ENCODE data around the gene MARK4.
A peak's percentile ranks its signal among the peaks of the same experiment; 100 is the strongest.
"Not testable (repeated sequence)": the region's sequence is repeated elsewhere in the genome, so short reads cannot be mapped to it uniquely, and the experiment has no call there.

Gene MARK4

DNA sequence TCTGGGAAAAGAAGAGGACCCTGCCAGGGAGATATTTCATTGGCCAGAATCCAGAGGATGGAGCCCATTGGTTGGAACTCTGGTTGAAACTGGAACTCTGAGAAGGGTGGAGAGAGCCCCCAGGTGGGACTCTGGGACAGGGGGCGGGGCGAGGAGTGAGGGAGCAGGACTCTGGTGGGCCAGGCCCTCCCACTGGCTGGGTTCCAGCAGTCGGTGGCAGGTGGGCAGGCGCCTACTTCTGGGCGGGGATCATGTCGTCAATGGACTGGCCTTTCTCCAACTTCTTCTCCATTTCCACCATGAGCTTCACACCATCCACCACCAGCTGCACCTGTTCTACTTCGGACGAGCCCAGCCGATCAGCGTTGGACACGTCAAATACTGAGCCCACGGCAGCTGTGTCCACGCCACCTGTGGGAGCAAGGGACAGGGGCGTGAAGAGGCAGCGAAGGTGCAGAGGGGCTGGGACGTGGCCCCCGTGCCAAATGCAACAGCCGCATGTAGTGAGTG is 55.5 kb downstream of the MARK4 start:
- DNase-seq: no peak

DNA sequence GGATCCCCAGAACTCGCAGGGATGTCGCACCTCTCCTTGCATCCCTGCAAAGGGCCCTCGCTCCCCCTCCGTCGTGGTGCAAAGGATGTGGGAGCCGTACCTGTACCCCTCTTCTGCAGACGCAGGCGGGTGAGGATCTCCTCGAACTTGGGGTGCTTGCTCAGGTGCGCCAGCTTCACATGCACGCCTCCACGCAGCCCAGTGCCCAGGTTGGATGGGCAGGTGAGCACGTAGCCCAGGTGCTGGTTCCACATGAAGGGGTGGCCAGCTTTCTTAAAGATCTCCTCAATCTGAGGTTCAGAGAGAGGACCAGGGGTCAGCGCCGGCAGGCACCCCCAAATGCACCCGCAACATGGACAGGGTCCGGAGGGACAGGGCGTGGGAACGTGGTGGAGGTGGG is 56.3 kb downstream of the MARK4 start:
- no peak for DNase-seq

DNA sequence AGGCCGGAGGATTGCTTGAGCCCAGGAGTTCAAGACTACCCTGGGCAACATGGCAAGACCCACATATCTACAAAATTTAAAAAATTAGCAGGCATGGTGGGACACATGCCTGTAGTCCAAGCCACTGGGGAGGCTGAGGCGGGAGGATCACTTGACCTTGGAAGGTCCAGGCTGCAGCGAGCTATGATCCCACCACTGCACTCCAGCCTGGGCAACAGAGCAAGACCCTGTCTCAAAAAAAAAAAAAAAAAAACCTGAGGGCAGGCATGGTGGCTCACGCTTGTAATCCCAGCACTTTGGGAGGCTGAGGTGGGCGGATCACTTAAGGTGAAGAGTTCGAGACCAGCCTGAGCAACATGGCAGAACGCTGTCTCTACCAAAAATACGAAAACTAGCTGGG is 58.3 kb downstream of the MARK4 start:
- not testable (repeated sequence) for DNase-seq

DNA sequence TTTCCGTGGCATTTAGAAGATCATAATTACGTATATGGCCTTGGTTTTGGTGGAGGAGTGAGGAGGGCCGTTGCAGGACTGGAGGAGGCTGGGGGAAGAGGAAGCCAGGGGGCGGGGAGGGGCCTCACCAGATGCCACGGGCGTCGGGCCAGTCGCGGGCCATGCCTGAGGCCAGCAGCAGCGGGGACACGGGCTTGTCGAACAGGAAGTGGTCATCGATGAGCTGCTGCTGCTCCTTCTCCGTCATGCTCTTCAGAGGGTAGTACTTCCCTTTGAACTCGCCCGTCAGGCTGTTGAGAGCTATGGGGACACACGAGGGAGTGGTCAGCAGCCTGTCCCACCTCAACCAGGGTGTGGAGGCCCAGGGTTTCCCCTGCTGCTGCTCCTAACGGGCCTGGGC is 60.5 kb downstream of the MARK4 start:
- DNase-seq: no peak

DNA sequence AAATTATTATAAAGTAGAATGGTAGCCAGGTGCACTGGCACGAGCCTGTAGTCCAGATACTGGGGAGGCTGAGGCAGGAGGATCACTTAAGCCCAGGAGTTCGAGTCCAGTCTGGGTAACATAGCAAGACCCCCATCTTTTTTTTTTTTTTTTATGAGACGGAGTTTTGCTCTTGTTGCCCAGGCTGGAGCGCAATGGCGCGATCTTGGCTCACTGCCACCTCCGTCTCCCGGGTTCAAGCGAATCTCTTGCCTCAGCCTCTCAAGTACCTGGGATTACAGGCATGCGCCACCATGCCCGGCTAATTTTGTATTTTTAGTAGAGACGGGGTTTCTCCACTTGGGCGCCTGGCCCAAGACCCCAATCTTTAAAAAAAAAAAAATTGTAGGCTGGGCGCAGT is 61.2 kb downstream of the MARK4 start:
- not testable (repeated sequence) for DNase-seq

DNA sequence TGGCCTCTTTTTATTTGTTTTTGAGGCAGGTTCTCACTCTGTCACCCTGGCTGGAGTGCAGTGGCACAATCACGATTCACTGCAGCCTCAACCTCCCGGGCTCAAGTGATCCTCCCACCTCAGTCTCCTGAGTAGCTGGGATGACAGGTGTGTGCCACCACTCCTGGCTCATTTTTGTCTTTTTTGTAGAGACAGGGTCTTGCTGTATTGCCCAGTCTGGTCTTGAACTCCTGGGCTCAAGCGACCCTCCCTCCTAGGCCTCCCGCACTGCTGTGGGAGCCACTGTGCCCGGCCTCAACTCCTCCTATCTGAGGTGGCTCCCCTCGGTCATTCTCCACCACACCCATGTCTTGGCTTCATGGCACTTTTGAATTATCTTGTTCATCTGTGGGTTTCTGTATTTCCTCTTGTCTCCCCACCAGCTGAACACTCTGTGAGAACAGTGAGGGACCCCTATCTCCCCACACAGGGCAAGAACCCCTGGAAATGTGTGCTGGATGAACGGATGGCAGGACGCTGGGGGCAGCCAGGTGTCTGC is 63.7 kb downstream of the MARK4 start:
- DNase-seq: no peak

DNA sequence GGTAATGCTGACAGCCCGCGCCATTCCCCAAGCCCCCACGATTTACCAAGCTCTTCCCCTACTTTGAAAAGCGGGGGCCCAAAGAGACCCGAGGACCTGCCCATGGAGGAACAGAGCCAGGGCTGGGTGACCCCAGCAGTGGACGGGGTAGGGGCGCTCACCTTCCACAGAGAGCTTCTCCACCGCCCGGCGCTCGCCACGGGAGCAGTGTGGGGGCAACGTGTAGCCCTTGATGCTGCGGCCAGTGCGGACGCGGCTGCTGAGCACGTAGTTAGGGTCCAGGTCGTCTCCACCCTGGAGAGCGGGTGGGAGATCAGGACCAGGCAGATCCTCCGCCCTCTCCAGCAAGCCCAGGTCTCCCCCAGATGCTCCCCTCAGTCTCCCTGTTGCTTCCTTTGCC is 64.2 kb downstream of the MARK4 start:
- DNase-seq: no peak

DNA sequence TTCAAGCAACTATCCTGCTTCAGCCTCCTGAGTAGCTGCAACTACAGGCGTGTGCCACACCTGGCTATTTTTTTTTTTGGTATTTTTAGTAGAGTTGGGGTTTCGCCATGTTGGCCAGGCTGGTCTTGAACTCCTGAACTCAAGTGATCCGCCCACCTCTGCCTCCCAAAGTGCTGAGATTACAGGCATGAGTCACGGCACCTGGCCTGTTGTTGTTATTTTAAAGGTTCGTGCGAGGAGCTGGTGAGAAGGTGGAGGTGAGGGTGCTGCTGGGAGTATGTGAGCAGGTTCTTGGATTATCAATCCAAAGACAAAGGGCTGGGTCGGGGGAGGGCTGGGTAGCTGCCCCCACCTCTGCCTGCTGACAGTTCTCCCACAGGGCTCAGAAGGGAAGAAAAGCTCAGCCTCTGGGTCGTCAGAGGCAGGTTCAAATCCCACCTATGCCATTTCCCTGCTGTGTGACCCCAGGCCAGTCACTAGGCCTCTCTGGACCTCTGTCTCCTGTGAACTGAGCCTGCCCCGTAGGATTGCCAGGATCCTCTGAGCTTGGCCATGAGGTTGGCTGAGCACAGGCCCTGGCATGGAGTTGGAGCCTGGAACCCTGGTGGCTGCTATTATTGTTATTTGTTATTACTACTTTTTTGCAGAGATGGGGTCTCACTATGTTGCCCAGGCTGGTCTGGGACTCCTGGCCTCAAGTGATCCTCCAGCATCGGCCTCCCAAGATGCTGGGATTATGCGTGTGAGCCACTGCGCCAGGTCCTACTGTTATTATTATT is 70.1 kb downstream of the MARK4 start:
- DNase-seq: no peak

DNA sequence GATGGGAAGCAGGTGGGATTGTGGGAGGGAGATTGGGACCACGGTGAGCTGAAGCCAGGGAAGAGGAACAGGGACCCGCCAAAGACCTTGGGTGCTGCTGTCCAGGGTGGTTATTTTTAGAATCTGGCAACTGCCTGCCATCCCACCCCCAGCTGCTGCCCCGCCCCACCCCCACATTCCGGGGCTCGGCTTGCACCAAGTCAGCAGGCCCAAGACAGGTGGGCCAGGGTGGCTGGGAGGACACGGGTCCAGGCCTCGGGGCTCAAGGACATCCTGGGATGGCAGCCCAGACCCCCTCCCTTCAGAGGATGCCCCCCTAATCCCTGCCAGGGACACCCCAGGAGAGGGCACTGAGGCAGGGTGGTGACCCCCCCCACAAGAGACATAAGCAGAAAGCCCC is 70.8 kb downstream of the MARK4 start:
- no peak for DNase-seq

DNA sequence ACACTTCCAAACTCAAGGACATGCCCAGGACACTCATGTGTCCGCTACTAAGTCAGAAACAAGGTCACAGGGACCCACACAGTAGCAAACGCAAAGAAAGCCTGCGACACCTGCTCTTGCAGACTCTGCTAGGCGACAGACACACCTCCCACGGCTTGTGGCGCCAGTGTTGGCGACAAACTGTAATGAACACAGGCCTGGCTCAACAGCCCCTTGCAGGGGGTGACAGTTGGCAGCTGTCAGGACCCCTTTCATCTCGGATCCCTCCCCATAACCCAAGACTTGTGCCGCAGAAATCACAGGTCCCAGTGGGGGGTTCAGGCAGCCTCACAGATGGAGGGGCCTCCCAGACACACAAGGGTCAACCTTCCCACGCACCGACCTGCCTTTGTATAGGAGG is 71.2 kb downstream of the MARK4 start:
- no peak for DNase-seq

DNA sequence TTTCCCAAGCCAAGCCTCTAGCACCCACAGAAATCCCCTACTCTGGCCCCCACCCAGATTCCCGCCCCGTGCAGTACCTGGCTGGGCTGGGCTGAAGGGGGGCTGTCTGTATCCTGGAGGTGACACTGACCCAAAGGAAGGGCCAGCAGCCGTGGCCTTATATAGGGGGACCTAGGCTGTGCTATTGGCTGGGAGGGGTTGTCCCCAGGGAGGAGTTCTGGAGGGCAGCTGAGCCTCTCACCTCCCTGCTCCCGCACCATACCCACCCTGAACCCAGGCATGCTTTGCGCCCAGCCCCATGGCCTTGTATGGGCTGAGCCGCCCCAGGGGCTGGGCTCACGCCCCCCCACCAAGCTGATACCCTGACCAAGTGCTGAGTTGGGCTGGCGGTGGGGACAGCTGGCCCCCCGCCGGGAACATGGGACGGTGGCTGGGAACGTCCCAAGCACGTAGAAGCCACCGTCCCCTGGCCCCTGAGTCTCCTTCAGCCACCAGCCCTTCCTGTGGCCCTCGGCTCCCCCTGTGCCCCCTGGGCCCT is 71.7 kb downstream of the MARK4 start, which contains the start of gene CKM:
TSS of gene CKM (minus strand) at position 132 of the 538 bp plus-strand sequence. CDS start 3,162 bp downstream, outside the sequence.
- DNase-seq: no peak

DNA sequence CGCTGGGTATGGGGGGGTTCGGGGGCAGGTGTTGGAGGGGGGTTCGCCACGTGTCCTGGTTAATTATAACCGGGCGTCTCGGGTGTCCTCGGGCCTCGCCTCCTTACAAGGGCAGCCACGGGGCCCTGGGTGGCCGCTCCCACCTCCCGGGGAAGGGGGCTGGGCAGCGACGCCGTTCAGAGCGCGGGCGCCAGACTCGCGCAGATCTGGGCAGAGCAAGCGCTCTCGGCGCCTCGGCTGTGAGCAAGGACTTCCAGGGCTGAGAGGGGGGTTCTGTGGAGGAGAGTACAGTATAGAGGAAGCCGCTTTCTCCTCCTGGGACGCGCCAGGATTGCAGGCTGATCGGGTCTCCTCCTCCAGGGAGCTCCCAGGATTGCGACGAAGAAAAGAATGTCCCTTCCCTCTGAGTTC is 72.6 kb downstream of the MARK4 start:
- no peak for DNase-seq

DNA sequence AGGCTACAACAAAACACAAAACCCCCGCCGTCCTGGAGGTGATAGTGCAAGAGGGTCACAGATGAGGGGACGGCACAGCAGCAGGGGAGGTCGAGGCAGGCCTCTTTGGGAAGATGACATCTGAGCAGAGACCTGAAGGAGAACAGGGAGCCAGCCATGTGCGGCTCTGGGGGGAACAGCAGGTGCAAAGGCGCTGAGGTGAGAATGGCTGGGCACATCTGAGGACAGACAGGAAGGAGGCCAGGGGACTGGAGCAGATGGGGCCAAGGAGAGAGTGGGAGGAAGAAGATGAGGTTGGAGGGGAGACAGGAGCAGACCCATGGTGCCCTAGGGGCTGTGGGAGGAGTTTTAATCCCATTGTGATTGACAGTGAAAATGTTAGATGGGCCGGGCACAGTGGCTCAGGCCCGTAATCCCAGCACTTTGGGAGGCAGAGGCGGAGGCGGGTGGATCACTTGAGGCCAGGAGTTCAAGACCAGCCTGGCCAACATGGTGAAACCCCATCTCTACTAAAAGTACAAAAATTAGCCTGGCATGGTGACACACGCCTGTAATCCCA is 73.4 kb downstream of the MARK4 start:
- DNase-seq: no peak

DNA sequence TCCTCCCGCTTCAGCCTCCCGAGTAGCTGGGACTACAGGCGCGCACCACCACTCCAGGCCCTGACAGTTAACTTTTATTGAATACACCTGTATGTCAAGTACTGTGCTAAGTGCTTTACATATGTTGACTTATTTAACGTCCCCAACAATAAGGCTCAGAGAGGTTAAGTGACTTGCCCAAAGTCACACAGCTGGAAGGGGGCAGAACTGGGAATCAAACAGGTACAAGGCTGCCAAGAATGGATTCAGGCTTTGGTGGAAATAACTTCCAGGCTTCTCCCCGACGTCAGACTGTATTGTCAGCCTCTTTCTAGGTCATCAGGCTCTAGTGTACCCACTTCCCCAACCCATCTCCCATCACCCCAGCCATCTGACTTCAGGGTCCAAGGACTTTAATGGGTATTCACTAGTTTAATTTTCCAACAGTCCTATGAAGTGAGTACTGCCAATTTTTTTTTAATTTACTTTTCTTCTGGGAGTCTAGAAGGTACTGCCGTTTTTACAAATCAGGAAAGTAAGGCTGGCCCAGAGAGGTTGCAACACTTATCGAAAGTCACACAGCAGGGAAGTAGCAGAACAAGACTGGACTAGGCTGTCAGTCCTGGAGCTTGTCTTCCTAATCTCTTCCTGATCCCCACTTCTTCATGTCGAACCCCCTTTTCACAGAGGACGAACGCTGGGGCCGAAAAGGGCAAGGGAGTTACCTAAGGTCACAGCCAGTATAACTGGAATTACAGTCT is 76.5 kb downstream of the MARK4 start:
- DNase-seq: no peak

DNA sequence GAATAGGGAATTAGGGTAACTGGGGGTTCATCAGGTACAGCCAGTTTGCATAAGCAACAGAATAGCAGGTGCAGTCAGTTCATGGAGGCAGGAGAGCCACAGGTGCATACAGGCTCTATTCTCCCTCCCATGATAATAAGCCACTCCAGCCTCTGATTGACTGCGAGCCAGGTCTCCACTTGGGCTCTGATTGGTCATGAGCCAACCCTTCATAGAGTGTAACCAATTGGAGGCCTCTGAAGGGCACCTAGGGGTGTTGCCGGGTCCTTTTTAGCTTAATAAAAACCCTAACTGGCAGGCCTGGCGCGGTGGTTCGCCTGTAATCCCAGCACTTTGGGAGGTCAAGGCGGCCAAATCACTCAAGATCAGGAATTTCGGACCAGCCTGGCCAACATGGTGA is 80.3 kb downstream of the MARK4 start:
- DNase-seq: no peak

DNA sequence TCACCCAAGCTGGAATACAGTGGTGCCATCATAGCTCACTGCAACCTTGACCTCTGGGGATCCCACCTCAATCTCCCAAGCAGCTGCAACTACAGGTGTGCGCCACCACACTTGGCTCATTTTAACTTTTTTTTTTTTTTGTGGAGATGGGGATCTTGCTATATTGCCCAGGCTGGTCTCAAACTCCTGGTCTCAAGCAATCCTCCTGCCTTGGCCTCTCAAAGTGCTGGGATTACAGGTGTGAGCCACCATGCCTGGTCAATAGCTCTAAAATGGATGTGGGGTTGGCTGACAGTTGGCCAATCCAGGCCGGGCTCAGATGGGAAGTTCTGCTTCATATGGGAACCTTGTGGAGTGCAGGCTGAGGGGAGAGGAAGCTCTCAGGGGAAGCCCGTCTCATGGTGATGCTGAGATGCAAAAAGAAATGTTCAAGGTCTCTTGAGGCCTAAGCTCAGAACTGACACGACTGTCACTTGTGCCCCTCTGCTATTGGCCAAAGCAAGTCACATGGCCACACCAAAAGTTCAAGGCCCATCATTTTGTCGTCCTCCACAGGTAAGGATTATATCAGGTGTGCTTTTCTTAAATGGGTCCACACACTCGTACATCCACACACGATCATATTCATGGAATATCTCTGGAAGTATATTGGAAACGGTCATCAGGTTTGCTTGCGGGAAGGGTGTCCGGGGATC is 82.7 kb downstream of the MARK4 start:
- DNase-seq: no peak

DNA sequence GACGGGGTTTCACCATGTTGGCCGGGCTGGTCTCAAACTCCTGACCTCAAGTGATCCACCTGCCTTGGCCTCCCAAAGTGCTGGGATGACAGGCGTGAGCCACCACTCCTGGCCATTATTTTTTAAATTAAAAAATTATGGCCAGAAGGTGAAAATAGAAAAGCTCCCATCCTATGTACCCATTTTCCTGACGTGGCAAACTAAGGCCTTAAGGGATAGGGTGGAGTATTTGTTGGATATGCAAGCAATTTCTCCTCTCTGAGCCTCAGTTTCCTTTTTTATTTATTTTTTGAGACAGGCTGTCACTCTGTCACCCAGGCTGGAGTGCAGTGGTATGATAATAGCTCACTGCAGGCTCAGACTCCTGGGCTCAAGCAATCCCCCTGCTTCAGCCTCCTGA is 83.8 kb downstream of the MARK4 start:
- DNase-seq: not testable (repeated sequence)

DNA sequence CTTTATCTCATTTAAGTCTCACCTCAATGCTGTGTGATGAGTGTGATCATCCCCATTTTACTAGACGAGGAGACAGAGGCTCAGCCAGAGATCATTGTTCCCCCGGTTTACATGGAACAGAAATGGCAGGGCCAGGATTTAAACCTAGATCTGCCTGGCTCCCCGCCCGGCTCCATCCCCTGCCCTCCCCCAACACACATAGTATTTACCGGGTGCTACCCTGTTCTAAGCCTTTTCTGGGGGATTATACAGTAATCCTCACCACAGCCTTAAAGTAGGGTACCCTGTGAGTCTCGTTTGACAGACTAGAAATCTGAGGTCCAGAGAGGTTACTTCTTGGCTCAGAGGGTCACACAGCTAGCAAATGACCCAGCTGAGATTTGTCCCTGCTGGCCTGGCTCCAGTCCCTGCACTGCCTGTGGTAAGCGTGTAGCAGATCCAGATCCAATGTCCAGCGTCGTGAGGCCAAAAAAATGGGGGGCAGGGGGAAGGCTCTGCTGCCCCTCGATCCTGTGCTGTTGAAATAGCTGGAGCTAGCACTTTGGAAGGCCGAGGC is 85.7 kb downstream of the MARK4 start:
- DNase-seq: no peak

DNA sequence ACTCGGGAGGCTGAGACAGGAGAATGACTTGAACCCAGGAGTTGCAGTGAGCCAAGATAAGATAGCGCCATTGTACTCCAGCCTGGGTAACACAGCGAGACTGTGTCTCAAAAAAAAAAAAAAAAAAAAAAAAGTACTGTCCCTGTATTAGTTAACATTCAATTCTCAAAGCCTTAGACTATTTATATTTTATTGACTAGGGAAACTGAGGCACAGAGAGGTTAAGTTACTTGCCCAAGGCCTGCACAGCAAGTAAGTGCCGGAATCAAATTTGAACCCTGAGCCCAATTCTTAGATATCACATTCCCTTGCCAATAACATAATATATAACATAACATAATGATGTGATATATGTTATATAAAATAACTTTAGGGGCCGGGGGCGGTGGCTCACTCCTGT is 88.6 kb downstream of the MARK4 start:
- DNase-seq: no peak

DNA sequence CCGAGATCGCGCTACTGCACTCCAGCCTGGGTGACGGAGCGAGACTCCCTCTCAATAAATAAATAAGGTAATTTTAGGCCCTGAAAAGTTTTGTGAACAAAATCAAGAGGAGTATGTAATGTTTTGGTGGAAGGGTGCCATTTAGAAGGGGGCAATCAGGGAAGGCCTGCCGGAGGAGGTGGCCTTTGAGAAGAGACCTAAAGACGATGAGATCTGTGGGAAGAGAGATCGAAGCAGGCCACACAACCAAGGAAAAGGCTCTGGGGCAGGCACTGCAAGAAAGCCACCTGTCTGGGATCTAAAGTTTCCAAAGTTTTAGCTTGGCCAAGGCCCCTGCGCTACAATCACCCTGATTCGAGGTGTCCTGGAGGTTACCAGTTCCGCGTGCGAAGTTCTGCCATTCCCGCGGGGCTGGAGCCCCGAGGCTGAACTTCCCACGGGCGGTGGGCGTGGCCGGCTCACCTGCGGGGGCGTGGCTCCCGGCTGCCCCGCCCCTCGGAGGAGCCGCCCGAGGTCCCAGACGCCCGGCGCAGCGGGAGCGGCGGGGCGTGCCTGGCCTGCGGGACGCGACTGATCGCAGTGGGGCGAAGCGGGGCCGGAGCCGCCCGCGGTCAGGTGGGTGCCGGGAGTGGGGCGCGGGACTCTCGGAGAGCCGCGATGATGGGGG is 89.3 kb downstream of the MARK4 start, which contains the start of gene KLC3:
TSS of gene KLC3 (plus strand) at position 519 of the 667 bp plus-strand sequence. CDS start 4,792 bp downstream, outside the sequence.
- DNase-seq: peak; percentile 33 to 43

DNA sequence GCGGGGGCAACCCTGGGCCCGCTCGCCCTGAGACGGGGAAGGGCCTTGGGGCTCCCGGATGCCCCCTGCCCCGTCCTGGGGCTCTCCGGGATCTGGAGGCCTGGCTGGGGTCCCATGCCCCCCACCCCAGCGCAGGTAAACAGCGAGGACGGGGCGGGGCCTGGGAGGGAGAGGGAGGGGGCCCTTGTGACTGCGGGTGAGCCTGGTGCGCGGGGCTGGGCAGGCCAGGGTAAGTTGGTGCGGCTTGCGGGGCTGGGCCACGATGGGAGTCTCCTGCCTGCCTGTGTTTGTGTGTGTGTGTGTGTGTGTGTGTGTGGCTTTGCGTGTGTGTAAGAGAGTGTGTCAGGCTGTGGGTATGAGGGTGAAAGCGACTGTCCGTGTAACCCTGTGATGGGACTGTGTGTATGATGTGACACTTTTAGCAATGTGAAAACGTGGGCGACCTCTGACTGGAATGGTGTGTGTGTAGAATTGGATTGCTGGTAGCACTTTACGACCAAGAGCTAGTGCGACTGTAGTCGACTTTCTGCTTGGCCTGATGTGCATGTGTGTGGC is 89.9 kb downstream of the MARK4 start:
- no peak for DNase-seq

Measured in activated CD4-positive, alpha-beta T cell treated with anti-CD3 and anti-CD28 coated beads, Interleukin-2, amount 50 U/mL, for 48 hours (primary cell).